GM19455 (cell line): ENCODE measurements around the gene PRKX.
"Not testable (repeated sequence)": the region's sequence is repeated elsewhere in the genome, so short reads cannot be mapped to it uniquely, and the experiment has no call there.

ENCODE experiments used
- ATAC-seq: cut with Tn5 transposase; IDR thresholded peaks from one replicate; pipeline ENCODE4 v1.9.1; 2021; ENCODE audit not compliant: unreplicated experiment

Gene PRKX

GRCh38 chrX:3585719-3586118 lies 127.7 kb downstream of the PRKX start:
- ATAC-seq, result no peak

GRCh38 chrX:3584415-3584996 lies 128.9 kb downstream of the PRKX start:
- ATAC-seq, result no peak

- no peak for ATAC-seq
Measured at GRCh38 chrX:3582451-3582850, 131.0 kb downstream of the PRKX start.

- no peak for ATAC-seq
Measured at GRCh38 chrX:3581609-3582108, 131.8 kb downstream of the PRKX start.

GRCh38 chrX:3577551-3577950 lies 135.9 kb downstream of the PRKX start:
- no peak for ATAC-seq

GRCh38 chrX:3576886-3577501 lies 136.5 kb downstream of the PRKX start:
- no peak for ATAC-seq

GRCh38 chrX:3567686-3568085 lies 145.8 kb downstream of the PRKX start:
- no peak for ATAC-seq

GRCh38 chrX:3563451-3563850 lies 150.0 kb downstream of the PRKX start:
- no peak for ATAC-seq

- ATAC-seq, result not testable (repeated sequence)
Measured at GRCh38 chrX:3560010-3560409, 153.4 kb downstream of the PRKX start.
